GM21528 (cell line): ENCODE data around the gene SKIC2.
"Not testable (repeated sequence)": the region's sequence is repeated elsewhere in the genome, so short reads cannot be mapped to it uniquely, and the experiment has no call there.

ENCODE experiments used
- ATAC-seq: cut with Tn5 transposase; IDR thresholded peaks from one replicate; pipeline ENCODE4 v1.9.1; 2021; ENCODE audit warnings: mild to moderate bottlenecking, moderate library complexity; ENCODE audit not compliant: unreplicated experiment, low FRiP score

Gene SKIC2

DNA sequence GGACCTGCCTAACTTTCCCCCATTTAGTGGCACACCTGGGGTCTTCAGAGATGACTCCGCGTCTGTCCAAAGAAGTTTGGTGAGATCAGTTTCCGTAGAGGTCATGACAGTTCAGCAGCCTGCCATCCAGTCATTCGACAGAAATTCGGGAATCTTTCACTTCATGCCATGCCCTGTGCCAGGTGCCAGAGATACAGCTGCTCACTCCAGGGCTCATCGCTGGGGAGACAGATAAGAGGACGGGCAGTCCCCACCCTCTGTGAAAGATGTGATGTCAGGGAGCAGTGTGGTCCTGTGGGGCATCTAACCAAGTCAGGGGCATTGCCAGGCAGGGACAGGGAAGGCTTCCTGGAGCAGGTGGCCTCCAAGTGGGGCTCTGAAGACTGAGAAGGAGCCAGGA, 44.3 kb downstream of the SKIC2 start:
- ATAC-seq, result not testable (repeated sequence)

DNA sequence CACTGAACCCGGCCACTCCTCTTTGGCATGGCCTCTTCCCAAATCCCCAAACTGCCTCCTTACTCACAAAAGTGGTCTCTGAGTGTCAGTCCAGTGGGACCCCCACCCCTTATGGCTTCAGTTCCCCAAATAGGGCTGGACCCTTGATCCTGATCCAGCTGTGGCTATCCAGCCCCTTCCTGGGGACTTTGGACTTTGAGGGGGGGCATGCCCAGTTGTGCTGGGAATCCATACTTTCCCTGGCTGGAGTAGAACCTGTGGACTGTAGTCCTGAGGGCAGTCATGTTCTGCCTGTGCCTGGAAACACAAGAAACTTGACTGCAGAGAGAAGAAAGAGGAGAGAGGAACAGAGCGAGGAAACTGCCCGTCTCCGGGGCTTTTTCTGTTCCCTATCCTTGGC, 45.4 kb downstream of the SKIC2 start:
- not testable (repeated sequence) for ATAC-seq

DNA sequence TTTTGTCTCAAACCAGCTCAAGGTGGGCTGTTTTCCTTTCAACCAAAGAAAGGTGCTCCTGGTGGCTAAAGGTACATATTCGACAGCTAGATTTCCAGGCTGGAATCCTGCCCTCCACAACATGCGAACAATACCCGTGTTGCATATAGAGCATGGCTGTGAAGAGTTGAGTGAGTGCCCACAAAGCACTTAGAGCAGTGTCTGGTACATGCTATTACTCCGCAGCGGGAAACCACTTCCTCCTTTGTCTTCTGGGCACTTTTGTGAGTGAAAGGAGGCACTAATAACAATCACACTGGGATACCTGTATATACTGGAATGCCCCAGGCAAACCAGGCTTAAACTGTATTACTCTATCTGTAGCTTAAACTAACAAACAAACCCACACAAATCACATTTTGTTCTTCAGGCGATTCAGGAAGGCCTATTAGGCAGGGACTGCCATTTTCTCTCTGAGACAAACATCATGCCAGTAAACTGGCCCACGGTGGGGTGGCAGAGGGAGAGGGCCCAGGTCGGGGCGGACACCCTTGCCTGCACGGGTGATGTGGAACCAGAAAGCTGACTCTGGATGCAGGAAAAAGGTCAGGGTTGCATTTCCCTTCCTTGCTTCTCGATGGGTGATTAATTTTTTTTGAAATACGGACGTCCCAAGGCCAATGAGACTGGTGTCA, 46.0 kb downstream of the SKIC2 start:
- ATAC-seq, result not testable (repeated sequence)

DNA sequence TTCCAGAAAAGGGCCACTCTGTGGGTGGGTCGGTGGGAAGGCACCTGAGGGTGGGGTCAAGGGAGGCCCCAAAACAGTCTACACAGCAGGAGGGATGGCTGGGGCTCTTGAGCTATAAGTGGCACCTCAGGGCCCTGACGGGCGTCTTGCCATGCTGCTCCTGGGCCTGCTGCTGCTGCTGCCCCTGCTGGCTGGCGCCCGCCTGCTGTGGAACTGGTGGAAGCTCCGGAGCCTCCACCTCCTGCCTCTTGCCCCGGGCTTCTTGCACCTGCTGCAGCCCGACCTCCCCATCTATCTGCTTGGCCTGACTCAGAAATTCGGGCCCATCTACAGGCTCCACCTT, 46.5 kb downstream of the SKIC2 start:
- ATAC-seq, result not testable (repeated sequence)

DNA sequence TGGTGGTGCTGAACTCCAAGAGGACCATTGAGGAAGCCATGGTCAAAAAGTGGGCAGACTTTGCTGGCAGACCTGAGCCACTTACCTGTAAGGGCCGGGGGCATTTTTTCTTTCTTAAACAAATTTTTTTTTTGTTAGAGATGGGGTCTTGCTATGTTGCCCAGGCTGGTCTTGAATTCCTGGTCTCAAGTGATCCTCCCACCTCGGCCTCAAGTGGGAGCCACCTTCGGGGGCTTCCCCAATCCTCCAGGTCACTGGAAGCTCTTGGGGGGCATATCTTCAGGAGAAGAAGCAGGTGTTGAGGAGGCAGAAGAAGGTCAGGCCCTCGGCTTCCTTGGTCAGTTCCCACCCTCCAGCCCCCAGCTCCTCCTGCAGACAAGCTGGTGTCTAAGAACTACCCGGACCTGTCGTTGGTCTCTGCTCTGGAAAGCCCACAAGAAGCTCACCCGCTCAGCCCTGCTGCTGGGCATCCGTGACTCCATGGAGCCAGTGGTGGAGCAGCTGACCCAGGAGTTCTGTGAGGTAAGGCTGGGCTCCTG, 47.1 kb downstream of the SKIC2 start:
- ATAC-seq, result not testable (repeated sequence)

DNA sequence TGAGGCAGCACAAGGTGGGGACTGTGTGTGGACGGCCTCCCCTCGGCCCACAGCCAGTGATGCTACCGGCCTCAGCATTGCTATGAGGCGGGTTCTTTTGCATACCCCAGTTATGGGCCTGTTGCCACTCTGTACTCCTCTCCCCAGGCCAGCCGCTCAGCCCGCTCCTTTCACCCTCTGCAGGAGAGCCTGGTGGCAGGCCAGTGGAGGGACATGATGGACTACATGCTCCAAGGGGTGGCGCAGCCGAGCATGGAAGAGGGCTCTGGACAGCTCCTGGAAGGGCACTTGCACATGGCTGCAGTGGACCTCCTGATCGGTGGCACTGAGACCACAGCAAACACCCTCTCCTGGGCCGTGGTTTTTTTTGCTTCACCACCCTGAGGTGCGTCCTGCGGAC, 48.1 kb downstream of the SKIC2 start:
- ATAC-seq, result not testable (repeated sequence)

DNA sequence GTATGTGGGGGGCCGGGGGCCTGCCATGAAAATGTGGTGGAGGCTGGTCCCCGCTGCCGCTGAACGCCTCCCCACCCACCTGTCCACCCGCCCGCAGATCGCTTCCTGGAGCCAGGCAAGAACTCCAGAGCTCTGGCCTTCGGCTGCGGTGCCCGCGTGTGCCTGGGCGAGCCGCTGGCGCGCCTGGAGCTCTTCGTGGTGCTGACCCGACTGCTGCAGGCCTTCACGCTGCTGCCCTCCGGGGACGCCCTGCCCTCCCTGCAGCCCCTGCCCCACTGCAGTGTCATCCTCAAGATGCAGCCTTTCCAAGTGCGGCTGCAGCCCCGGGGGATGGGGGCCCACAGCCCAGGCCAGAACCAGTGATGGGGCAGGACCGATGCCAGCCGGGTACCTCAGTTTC, 49.1 kb downstream of the SKIC2 start:
- ATAC-seq, result not testable (repeated sequence)

DNA sequence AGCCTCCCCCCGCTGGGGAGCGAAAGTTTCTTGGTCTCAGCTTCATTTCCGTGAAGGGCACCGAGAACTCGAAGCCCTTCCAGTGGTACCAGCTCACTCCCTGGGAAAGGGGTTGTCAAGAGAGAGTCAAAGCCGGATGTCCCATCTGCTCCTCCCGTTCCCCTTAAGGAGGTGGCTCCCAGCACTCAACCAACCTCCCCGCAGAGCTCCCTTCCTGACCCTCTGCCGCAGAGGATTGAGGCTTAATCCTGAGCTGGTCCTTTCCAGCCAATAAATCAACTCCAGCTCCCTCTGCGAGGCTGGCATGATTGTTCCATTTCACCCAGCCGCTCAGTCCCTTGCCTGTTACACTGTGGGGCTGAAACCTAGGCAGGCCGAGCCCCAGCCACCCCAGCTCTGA, 49.6 kb downstream of the SKIC2 start:
- ATAC-seq, result not testable (repeated sequence)

DNA sequence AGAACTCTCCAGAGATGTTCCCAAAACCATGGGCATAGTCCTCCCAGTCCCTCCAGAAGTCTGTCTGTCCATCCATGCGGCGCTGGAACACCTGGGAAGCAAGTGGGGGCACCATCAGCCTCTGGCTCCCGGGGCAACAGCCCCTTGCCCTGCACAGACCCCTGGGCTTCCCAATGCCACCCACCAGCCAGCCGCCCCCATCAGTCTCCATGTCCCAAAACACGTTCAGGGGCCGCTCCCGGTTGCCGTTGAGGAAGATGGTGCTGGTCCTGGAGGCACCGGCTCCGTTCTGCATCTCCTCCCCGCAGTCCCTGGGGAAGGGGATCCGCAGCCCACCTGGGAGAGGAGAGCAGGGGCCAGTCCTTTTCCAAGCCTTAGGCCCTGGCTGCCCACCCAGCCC, 50.6 kb downstream of the SKIC2 start:
- not testable (repeated sequence) for ATAC-seq

DNA sequence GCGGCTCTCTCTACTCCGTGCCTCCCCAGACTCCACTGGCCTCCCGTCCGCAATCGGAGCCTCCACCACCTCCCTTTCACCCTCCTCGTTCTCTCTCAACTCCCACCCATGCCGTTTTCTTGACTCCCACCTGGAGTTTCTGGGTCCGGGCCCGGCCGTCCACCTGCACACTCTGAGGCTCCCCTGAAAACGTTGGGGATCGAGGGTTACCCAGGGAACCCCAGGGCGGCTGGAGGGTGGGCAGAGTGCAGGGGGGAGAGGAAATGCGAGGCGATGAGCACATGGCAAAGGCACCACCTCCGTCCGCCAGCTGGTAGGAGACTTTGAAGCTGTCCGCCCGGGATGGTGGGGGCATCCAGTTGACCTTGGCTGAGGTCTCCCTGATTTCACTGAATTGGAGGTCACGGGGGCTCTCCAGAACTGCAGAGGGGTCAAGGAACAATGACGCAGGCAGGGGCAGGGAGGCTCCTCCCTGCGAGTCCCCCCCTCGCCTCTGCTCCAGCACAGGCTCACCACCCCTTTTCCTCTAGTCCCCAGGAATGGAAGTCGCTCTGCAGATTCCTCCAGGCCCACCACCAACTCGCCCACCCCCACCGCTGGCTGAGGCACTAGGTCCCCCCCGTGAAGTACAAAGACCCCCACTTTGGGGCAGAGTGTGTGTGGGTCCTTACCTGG, 52.0 kb downstream of the SKIC2 start:
- ATAC-seq, result not testable (repeated sequence)

DNA sequence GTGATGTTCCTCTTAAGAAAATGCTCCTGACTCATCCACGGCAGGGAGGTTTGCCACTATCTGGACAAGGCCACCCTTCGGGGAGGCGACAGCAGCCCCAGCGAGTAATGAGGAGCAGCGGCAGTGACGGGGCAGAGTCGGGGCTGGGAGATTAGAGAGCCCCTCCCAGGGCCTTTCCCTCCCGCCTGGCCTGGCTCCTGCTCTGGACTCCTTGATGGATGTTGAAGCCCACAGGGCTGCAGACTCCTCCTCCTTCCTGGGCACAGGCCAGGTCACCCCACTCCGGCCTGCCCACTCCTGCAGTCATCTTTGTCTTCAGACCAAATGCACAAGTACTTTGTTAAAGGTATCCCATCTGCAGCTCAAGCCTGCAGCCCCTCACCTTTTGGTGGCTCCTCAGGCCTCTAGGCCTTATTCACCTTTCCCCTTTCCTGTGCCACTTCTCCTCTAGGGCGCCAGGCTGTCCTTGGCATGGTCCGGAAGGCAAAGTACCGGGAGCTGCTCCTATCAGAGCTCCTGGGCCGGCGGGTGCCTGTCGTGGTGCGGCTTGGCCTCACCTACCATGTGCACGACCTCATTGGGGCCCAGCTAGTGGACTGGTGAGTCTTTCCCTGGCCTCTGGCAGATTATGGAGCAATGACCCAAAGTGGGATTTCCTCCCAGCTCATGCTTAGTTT, 54.1 kb downstream of the SKIC2 start:
- ATAC-seq, result not testable (repeated sequence)

DNA sequence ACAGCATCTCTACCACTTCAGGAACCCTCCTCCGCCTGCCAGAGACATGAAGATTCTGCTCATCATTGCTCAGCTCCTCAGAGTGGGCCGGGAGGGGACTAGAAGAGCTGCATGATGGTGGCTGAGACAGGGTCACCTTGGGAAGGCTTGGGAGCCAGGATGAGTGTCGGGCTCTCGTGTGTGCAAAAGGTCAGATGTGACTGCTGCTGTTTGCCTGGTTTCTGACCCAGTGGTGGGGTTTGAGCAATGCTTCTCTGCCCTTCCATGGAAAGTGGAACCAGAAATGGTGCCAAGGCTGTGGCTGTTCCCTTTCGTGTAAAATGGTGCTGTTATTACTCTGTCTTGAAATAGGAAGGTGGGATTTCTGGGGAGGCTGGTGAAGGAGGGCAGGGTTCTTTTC, 54.8 kb downstream of the SKIC2 start:
- ATAC-seq, result not testable (repeated sequence)

DNA sequence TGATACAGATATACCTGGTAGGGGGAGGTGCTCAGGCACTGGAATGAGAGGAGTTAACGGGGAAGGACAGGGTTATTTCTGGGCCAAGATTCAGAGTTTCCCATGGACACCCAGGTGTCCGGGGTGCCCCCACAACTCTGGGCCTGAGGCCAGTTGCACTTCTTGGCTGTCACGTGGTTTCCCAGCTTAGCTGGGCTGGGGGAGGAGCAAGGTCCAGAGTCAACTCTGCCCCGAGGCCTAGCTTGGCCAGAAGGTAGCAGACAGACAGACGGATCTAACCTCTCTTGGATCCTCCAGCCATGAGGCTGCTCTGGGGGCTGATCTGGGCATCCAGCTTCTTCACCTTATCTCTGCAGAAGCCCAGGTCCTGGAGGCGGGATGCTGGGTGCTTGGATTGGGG, 55.6 kb downstream of the SKIC2 start, which contains the start of gene C4B:
Gene C4B, plus strand, starts transcription at position 249 of the 400 bp plus-strand sequence. Its CDS starts 51 bp downstream, at position 300.
- ATAC-seq, result not testable (repeated sequence)
